Measurements from ENCODE around the gene SMPD3.

Gene SMPD3

DNA sequence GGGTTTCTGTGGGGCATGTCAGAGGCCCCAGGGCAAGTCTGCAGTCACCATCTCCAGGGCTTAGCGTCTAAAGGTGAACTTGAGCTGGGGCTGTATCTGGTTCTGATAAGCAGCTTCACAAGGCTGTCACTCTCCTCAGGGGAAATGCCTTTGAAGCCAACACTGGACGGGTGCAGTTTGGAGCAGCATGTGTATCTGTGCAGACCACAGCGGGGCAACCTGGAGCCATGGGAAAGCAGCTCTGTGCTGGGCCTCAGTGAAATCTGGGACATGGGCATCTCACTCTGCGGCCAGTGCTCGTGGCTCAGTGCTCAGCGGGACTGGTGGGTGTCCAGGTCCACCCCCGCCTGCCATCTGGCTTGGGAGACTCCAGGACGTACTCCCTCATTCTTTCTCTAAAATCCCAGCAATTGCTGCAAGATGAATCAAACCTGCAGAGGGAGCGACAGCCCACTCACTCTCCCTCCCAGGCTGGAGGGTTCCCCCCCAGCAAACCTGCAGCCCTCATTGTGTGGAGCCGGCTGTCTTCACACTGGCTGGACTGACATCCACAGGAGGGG, 74.0 kb downstream of the SMPD3 start:
- DNase-seq (ENCODE audit: low spot score) = no peak
- no peak for TF ChIP-seq CTCF (IDR thresholded peaks at IDR 0.05; ENCODE audit: extremely low read depth, insufficient read depth, missing control alignments)
- in situ Hi-C loops (cut with MboI; ENCODE audit: low pct_unique_long_range_greater_than_20kb, low sequenced_read_pairs, unreplicated experiment) = no loop called here

GRCh38 chr16:68373528-68374245, 74.6 kb downstream of the SMPD3 start:
- in situ Hi-C loops (cut with MboI; ENCODE audit: low pct_unique_long_range_greater_than_20kb, low sequenced_read_pairs, unreplicated experiment) = no loop called here
- no peak for DNase-seq (ENCODE audit: low spot score)
- TF ChIP-seq CTCF (IDR thresholded peaks at IDR 0.05; ENCODE audit: extremely low read depth, insufficient read depth, missing control alignments) = no peak

DNA sequence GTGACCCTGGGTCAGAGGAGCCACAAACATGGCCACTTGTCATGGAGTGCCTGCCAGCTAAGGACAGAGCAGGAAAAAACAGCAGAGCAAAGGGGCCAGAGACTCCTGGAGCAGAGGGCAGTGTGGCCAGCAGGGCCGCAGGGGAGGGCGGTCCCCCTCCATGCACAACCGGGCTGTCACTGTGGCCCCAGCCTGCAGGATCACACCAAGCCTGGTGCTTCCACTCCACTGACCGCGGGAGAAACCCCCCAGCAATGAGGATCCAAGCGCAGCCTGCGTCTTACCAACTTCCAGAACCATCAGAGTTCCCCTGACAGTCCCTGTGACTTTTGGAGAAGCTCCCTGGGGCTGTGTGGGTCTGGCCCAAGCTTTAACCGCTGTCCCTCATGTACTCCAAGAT, 75.5 kb downstream of the SMPD3 start:
- TF ChIP-seq CTCF (IDR thresholded peaks at IDR 0.05; ENCODE audit: extremely low read depth, insufficient read depth, missing control alignments) = no peak
- DNase-seq (ENCODE audit: low spot score) = no peak
- in situ Hi-C loops (cut with MboI; ENCODE audit: low pct_unique_long_range_greater_than_20kb, low sequenced_read_pairs, unreplicated experiment) = no loop called here

DNA sequence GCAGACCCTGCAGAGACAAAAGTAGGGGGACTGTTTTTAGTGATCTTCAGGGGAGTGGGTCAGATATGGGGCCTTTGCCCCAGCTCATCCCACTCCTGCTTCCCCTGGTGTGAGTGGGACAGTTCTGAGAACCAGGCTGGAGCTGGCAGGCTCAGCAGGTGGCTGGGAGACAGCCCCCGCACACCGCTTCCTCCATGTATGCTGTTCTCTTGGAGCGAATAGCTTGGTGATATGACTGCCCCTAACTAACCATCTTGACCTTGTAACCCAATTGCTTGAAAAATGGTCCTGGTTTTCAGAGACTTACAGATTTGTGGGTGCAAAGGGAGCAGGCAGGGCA, 76.0 kb downstream of the SMPD3 start:
- no peak for TF ChIP-seq CTCF (IDR thresholded peaks at IDR 0.05; ENCODE audit: extremely low read depth, insufficient read depth, missing control alignments)
- in situ Hi-C loops (cut with MboI; ENCODE audit: low pct_unique_long_range_greater_than_20kb, low sequenced_read_pairs, unreplicated experiment) = no loop called here
- no peak for DNase-seq (ENCODE audit: low spot score)

GRCh38 chr16:68371706-68372380, 76.5 kb downstream of the SMPD3 start:
- TF ChIP-seq CTCF (IDR thresholded peaks at IDR 0.05; ENCODE audit: extremely low read depth, insufficient read depth, missing control alignments) = no peak
- DNase-seq (ENCODE audit: low spot score) = no peak
- in situ Hi-C loops (cut with MboI; ENCODE audit: low pct_unique_long_range_greater_than_20kb, low sequenced_read_pairs, unreplicated experiment) = no loop called here

DNA sequence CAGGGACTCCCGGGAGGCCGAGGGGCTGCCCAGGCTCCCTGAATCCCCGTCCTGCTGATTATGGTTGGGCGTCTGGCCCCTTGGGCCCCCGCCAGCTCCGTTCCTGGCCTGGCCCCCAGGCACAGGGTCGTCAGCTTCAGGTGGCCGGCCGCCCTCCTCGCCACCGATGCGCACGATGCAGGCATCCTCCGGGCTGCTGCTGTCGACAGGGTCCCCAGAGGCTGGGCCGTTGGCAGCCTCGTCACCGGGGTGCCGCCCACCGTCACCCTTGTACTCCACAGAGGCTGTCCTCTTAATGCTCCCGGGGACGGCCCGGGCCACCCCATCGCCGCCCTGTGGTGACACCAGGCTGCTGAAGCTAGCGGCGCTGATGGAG, 77.0 kb downstream of the SMPD3 start:
- no peak for DNase-seq (ENCODE audit: low spot score)
- TF ChIP-seq CTCF (IDR thresholded peaks at IDR 0.05; ENCODE audit: extremely low read depth, insufficient read depth, missing control alignments) = no peak
- in situ Hi-C loops (cut with MboI; ENCODE audit: low pct_unique_long_range_greater_than_20kb, low sequenced_read_pairs, unreplicated experiment) = no loop called here

Measured in GM13977 (cell line).